NCI-H1105 (cell line): Measurements from ENCODE around the gene RNASE4.
"Not testable (repeated sequence)": the region's sequence is repeated elsewhere in the genome, so short reads cannot be mapped to it uniquely, and the experiment has no call there.

ENCODE experiments used
- DNase-seq: peaks from one replicate; lab custom pipeline; 2025; lab: John Stamatoyannopoulos, UW

RNASE4 gene, protein sequence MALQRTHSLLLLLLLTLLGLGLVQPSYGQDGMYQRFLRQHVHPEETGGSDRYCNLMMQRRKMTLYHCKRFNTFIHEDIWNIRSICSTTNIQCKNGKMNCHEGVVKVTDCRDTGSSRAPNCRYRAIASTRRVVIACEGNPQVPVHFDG

GRCh38 chr14:20683891-20684661, at the start of gene RNASE4:
TSS of gene RNASE4 (plus strand) at chr14:20684560. CDS start at chr14:20699372, 14,812 bp downstream.
- DNase-seq = peak; percentile 77

GRCh38 chr14:20641591-20641990, 42.8 kb upstream of the RNASE4 start, which contains the start of gene OR6S1:
TSS of gene OR6S1 (minus strand) at chr14:20641691. CDS start at chr14:20641691, 0 bp downstream.
- DNase-seq = no peak

- no peak for DNase-seq
Measured at GRCh38 chr14:20642182-20642581, 42.2 kb upstream of the RNASE4 start.

- not testable (repeated sequence) for DNase-seq
Measured at GRCh38 chr14:20642755-20643154, 41.6 kb upstream of the RNASE4 start.

DNA sequence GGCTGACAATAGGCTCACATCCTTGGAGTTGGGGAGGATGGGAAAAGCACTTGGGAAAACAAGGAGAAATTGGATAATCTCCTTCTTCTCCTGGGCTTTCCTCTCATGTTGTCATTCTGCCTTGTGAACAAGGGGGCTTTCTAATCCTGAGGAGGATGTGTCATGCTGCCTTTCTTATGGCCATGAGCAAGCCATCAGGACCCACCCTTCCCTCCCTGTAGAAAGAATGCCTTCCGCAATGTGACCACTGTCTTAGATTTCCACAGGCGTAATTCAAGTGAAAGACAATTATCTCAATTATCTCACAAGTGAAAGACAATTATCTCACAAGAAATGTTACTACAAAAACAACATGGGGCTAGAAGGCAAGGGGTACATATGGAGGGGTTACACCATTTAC, 39.8 kb upstream of the RNASE4 start:
- no peak for DNase-seq

DNA sequence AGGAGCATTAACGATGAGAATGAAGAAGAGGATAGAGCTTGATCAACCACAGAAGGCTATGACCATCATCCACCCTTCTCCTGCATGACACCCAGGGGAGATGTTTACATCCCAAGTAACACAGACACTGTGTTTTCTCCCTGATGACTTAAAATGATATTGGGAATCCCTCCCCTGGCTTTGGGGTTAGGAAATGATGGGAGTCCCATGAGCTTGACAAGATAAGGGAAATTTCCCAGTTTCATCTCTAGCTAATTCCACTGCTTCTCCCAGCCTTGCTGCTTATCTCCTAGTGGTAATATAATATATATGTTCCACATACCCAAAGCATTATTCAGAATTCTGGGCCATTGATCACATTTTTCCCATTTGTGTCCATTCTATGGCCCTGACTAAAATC, 38.9 kb upstream of the RNASE4 start:
- no peak for DNase-seq

DNA sequence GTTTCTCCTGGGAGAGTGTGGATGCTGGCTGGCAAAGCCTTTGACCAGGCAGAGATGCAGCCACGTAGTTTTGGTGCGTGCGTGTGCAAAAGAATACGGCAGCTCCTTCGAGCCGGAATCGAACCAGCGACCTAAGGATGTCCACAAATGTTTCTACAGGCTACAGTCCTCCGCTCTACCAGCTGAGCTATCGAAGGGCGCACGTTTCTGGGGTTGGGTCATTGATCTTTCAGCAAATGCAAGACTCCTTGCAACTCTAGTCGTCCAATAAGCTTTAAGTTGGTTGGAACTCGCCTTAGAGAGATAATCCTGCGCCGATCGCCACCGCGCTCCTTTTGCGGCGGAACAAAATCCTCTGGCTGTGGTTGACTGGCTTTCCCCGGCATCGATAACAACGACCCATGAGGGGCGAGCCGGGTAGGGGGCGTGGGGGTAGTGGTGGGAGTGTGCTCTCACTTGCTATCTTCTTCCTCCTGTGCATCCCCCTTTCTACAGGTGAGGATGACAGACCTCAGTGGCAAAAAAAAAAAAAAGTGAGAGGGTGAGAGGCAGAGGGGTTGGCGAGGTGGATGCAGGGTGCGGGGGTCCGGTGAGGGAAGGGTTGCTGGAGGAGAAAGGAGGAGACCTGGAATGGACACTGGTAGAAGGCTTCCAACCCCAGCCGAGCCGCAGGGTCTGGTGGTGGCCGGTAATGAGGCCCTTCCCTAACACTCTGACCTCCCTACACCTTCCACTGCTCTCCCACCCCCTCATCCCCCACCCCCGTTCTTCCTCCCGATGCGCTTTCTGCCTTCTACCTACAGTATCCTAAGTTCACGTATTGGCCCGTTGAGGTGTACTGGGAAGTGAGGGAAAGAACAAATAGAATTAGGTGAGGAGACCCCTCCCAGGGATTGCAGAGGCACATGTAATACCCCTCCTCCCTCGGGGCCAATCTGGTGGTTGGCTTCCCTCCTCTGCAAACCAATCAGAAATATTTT, 31.1 kb upstream of the RNASE4 start:
- no peak for DNase-seq

- DNase-seq = no peak
Measured at GRCh38 chr14:20655851-20656250, 28.5 kb upstream of the RNASE4 start.

DNA sequence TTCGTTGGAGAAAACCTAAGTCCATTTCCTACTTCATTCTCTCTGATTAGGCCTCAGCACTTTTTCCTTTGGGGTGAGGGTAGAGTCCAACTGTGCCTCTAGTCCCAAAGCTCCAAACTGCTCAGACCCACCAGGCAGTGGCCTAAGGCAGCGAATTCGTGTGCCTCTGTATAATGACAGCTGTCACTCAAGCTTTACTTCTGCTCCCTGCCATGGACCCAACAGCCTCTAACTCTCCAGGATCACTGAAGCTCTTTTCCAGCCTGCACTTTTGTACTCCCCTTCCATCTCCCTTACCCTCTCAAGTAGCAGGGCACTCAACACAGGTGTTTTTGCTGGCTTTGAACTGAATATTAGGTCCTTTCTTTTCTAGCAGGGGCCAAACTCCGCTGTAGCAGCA, 28.1 kb upstream of the RNASE4 start:
- no peak for DNase-seq

DNA sequence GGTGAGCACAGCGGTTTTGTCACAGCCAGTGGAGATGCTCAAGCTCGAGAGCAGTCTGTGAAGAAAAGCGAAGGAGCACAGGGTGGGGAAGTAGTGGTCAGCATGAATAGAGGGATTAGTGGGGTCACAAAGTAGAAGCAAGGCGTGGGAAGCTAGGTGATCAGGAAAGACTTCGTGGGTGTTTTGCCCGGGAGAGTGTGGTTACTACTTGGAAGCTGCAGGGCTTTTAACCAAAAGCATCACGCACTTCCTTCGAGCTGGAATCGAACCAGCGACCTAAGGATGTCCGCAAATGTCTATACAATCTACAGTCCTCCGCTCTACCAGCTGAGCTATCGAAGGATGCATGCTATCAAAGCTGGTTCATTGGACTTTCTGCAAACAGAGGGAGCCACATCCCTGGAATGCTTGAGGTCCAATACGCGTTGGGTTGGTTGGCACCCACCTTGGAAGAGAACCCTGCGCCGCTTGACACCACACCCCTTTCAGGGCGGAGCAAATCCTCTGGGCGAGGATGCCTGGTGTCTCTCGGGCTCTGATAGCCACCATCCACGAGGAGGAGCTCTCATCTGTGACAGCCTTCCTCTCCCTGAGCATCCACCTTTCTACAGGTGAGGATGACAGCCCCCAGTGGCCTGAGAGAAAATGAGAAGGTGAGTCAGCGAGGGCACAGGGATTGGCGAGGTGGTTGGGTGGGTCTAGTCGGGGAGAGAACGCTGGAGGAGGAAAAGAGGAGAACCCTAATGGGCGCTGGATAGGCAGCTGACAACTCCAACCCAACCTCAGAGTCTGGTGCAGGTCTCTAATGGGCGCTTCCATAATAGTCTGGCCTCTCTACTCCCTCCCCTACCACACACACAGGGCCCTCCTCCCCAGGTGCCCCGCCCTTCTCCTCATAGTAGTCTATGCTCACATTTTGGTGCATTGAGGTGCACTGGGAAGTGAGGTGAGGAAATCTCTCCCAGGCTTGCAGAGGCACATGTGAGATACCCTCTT, 26.8 kb upstream of the RNASE4 start:
- DNase-seq = peak; percentile 58

- no peak for DNase-seq
Measured at GRCh38 chr14:20658246-20658645, 26.1 kb upstream of the RNASE4 start.

DNA sequence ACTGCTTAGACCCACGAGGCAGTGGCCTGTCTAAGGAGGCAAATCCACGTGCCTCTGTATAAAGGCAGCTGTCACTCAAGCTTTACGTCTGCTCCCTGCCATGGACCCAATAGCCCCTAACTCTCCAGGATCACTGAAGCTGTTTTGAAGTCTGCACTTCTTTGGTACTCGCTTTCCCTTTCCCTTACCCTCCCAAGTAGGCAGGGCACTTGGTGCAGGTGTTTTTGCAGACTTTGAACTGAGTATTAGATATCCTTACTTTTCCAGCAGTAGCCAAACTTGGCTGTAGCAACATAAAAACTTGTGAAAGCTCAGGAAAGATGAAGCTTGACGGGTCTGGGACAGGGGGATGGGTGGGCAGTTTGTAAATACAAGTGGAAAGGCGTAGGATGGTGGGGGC, 25.0 kb upstream of the RNASE4 start:
- no peak for DNase-seq

DNA sequence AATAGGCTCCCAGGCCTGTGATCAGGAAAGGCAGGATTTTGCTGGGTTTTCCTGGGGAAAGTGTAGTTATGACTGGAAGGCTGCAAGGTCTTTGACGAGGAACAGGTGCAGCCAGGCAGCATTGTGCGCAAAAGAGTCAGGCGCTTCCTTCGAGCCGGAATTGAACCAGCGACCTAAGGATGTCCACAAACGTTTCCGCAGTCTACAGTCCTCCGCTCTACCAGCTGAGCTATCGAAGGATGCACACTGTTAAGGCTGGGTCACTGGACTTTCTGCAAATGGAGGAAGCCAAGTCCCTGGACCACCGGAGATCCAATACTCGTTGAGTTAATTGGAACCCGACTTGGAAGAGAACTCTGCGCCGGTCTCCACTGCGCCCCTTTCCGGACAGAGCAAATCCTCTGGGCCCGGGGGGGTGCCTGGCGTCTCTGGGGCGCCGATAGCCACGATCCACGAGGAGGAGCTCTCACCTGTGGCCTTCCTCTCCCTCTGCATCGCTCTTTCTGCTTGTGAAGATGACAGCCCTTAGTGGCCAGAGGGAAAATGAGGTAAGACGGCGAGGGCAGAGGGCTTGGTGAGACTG, 24.5 kb upstream of the RNASE4 start:
- no peak for DNase-seq

GRCh38 chr14:20661197-20661596, 23.2 kb upstream of the RNASE4 start:
- no peak for DNase-seq

DNA sequence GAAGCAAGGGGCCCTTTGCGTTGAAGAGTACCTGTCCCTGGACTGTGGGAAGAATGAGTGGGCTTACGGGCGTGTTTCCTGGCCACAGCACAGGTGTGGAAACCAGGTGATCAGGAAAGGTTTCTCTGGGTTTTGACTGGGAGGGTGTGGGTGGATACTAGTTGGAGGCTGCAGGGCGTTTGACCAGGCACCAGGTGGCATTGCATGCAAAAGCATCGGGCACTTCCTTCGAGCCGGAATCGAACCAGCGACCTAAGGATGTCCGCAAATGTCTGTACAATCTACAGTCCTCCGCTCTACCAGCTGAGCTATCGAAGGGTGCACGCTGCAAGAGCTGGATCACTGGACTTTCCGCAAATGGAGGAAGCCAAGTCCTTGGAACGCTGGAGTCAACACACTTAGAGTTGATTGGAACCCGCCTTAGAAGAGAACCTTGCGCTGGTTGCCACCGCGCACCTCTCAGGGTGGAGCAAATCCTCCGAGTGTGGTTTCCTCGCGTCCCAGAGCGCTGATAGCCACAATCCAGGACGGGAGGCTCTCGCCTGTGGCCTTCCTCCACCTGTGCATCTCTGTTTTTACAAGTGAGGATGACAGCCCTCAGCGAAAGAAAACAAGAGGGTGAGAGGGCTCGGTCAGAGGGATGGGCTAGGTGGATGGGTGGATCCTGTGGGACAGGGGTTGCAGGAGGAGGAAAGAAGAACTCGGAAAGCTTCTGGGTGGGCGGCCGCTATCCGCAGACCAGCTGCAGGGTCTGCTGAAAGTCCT, 21.2 kb upstream of the RNASE4 start:
- DNase-seq = peak; percentile 77

GRCh38 chr14:20666400-20666961, 17.9 kb upstream of the RNASE4 start:
- DNase-seq = not testable (repeated sequence)

DNA sequence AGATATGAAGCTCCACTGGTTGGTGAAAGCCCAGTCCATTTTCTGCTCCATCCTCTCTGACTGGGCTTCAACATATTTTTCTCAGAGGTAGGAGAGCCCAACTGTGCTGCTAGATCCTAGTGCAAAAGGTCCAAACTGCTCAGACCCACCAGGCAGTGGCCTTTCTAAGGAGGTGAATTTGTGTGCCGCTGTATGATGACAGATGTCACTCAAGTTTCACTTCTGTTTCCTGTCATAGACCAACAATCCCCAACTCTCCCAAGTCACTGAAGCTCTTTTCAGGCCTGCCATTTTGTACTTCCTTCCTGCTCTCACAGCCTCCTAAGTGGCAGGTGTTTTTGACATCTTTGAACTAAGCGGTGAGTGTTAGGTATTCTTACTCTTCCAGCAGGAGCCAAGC, 16.4 kb upstream of the RNASE4 start:
- DNase-seq = no peak

- no peak for DNase-seq
Measured at GRCh38 chr14:20668969-20669368, 15.4 kb upstream of the RNASE4 start.

GRCh38 chr14:20671597-20672283, 12.6 kb upstream of the RNASE4 start:
- DNase-seq = no peak
